GM23248 (cell line): Measurements from ENCODE around the gene DNAH5. TPM values are rescaled to one million over a fixed set of nuclear protein-coding genes. Genes with fewer than 3 reads are reported as not detected.

Experiments
- DNase-seq: peaks from one replicate; pipeline ENCODE4 v3.0.0-alpha.2; 2015
- H2AFZ ChIP-seq: fragments of 200-600 bp; sonication (generic); 2 replicates; pipeline ENCODE4 v1.6.1; 2016; ENCODE audit warnings: antibody characterized with exemption
- H3F3A ChIP-seq: fragments of 200-600 bp; sonication (generic); 2 replicates; pipeline ENCODE4 v1.6.1; 2016; ENCODE audit warnings: mild to moderate bottlenecking, antibody characterized with exemption, mixed run types; ENCODE audit not compliant: insufficient read depth
- H3K27ac ChIP-seq: fragments of 200-600 bp; sonication (generic); 2 replicates; pipeline ENCODE4 v1.5.1; 2016; ENCODE audit warnings: mild to moderate bottlenecking
- H3K27me3 ChIP-seq: fragments of 200-600 bp; sonication (generic); replicated peaks from 2 replicates; pipeline ENCODE4 v1.6.1; 2016; ENCODE audit warnings: mild to moderate bottlenecking; ENCODE audit not compliant: insufficient read depth
- H3K36me3 ChIP-seq: fragments of 200-600 bp; sonication (generic); 2 replicates; pipeline ENCODE4 v1.6.1; 2016; ENCODE audit warnings: low read depth, mild to moderate bottlenecking
- H3K4me1 ChIP-seq: fragments of 200-600 bp; sonication (generic); 2 replicates; pipeline ENCODE4 v1.6.1; 2016; ENCODE audit warnings: mild to moderate bottlenecking; ENCODE audit not compliant: insufficient read depth
- H3K4me2 ChIP-seq: fragments of 200-600 bp; sonication (generic); one replicate; pipeline ENCODE4 v1.6.1; 2016; ENCODE audit warnings: mild to moderate bottlenecking; ENCODE audit not compliant: unreplicated experiment
- H3K4me3 ChIP-seq: fragments of 200-600 bp; sonication (generic); 2 replicates; pipeline ENCODE4 v1.5.1; 2016; ENCODE audit warnings: mild to moderate bottlenecking
- H3K79me2 ChIP-seq: fragments of 200-600 bp; sonication (generic); 2 replicates; pipeline ENCODE4 v1.6.1; 2016; ENCODE audit warnings: mild to moderate bottlenecking; ENCODE audit not compliant: insufficient read depth
- H3K9ac ChIP-seq: fragments of 200-600 bp; sonication (generic); 2 replicates; pipeline ENCODE4 v1.6.1; 2016; ENCODE audit warnings: mild to moderate bottlenecking
- H3K9me2 ChIP-seq: fragments of 200-600 bp; sonication (generic); 2 replicates; pipeline ENCODE4 v1.6.1; 2016; ENCODE audit warnings: mixed run types, mild to moderate bottlenecking, moderate library complexity; ENCODE audit not compliant: insufficient read depth
- H3K9me3 ChIP-seq: fragments of 200-600 bp; sonication (generic); one replicate; pipeline ENCODE4 v1.6.1; 2017; ENCODE audit warnings: low read depth
- H4K20me1 ChIP-seq: fragments of 200-600 bp; sonication (generic); 2 replicates; pipeline ENCODE4 v1.6.0; 2016; ENCODE audit not compliant: insufficient read depth
- EZH2 ChIP-seq: fragments of 200-600 bp; sonication (generic); IDR thresholded peaks from 2 replicates; pipeline ENCODE4 v1.6.1; 2018; ENCODE audit warnings: antibody characterized with exemption, mild to moderate bottlenecking; ENCODE audit not compliant: insufficient read depth, poor library complexity, severe bottlenecking
- EZH2phosphoT487 ChIP-seq: fragments of 200-600 bp; sonication (generic); IDR thresholded peaks from 2 replicates; pipeline ENCODE4 v1.6.1; 2018; ENCODE audit warnings: antibody characterized with exemption, moderate library complexity, mild to moderate bottlenecking, low read depth; ENCODE audit not compliant: insufficient read depth
- WGBS, 2 experiments: methylation state at CpG; one replicate each; pipeline ENCODE4 v1.1.6; 2015 to 2017; ENCODE audit warnings: low lambda C conversion rate in 2 of 2, low coverage in 1 of 2; ENCODE audit errors: missing lambda C conversion rate in 2 of 2; 5-methylcytosine and 5-hydroxymethylcytosine counted together
- in situ Hi-C: fragments of 300-500 bp; cut with MboI; formaldehyde crosslinking; loops from 2 replicates; pipeline ENCODE4 v1.15.0; 2020
- polyA plus RNA-seq: library from polyadenylated mRNA; unstranded; fragments of >200 nt; fragmentation: Nextera tagmentation; extraction: Ambion mirVana; gene quantifications from 2 replicates; pipeline ENCODE4 v1.2.1, GENCODE V29; 2016
- total RNA-seq: library from RNA; depleted of rRNA; stranded (reverse); fragments of >200 nt; shearing (Covaris generic); gene quantifications from 2 replicates; pipeline ENCODE4 v1.2.3, GENCODE V29; 2014

Gene DNAH5
- total and polyA plus RNA-seq, 2 experiments from 2014 or later, result 1.4 to 1.5 TPM

GRCh38 chr5:13673511-13673910, 271.0 kb downstream of the DNAH5 start:
- no peaks in the 10 kb centered on the region for H3K4me1 ChIP-seq
- no peak overlapping the region for H3K4me3 ChIP-seq
- no peak overlapping the region for H3K9ac ChIP-seq
- no peaks in the 10 kb centered on the region for H3K9me3 ChIP-seq
- H2AFZ ChIP-seq, result no peak overlapping the region
- no peaks in the 10 kb centered on the region for H3K79me2 ChIP-seq
- H3K36me3 ChIP-seq, result no peaks in the 10 kb centered on the region
- no peak for DNase-seq
- no peak for TF ChIP-seq EZH2
- no peak for TF ChIP-seq EZH2phosphoT487
- H4K20me1 ChIP-seq, result no peaks in the 10 kb centered on the region
- WGBS, 2 experiments, result 40 to 49% methylated on average over 3 of the region's 3 CpGs
- H3K27ac ChIP-seq, result no peak overlapping the region
- in situ Hi-C loops, result no loop called here
- H3K4me2 ChIP-seq, result no peak overlapping the region
- H3F3A ChIP-seq, result no peaks in the 10 kb centered on the region
- no peaks in the 10 kb centered on the region; the same call in 1 of the 2 replicates for H3K27me3 ChIP-seq
- no peaks in the 10 kb centered on the region for H3K9me2 ChIP-seq

- TF ChIP-seq EZH2 (no peak), EZH2phosphoT487 (no peak)
- Histone ChIP-seq H3K4me1 (peaks cover 24% of the 10 kb centered on the region), H3K27me3 (no peaks in the 10 kb centered on the region), H4K20me1 (no peaks in the 10 kb centered on the region), H3K79me2 (no peaks in the 10 kb centered on the region), H3K36me3 (no peaks in the 10 kb centered on the region), H3F3A (peaks cover 22% of the 10 kb centered on the region; the same call in 1 of the 2 replicates), H3K9me3 (no peaks in the 10 kb centered on the region), H3K27ac (peak overlapping the region; percentile 49), H2AFZ (peak overlapping the region; percentile 52), H3K9ac (no peak overlapping the region), H3K4me3 (no peak overlapping the region), H3K4me2 (peak overlapping the region; percentile 40), H3K9me2 (no peaks in the 10 kb centered on the region)
- DNase-seq, result peak; percentile 91
- 15 to 28% methylated on average over 3 of the region's 3 CpGs for WGBS, 2 experiments
- in situ Hi-C loops, result no loop called here
Observed at GRCh38 chr5:13664377-13664776, 280.1 kb downstream of the DNAH5 start.

GRCh38 chr5:13662626-13663025, 281.9 kb downstream of the DNAH5 start:
- H3K9me2 ChIP-seq, result no peaks in the 10 kb centered on the region
- no peaks in the 10 kb centered on the region for H3K79me2 ChIP-seq
- H3F3A ChIP-seq, result peaks cover 22% of the 10 kb centered on the region; the same call in 1 of the 2 replicates
- no peaks in the 10 kb centered on the region for H3K27me3 ChIP-seq
- no peak for TF ChIP-seq EZH2phosphoT487
- no peaks in the 10 kb centered on the region for H3K9me3 ChIP-seq
- no peak overlapping the region for H3K4me2 ChIP-seq
- peaks cover 24% of the 10 kb centered on the region for H3K4me1 ChIP-seq
- in situ Hi-C loops, result no loop called here
- no peak overlapping the region for H2AFZ ChIP-seq
- no peak overlapping the region for H3K4me3 ChIP-seq
- no peak overlapping the region for H3K9ac ChIP-seq
- H3K27ac ChIP-seq, result no peak overlapping the region
- H4K20me1 ChIP-seq, result no peaks in the 10 kb centered on the region
- H3K36me3 ChIP-seq, result no peaks in the 10 kb centered on the region
- peak; percentile 29 for DNase-seq

- Histone ChIP-seq H3K9ac (no peak overlapping the region), H3K9me2 (no peaks in the 10 kb centered on the region), H3K79me2 (no peaks in the 10 kb centered on the region), H3K27me3 (no peaks in the 10 kb centered on the region), H3K4me2 (no peak overlapping the region), H4K20me1 (no peaks in the 10 kb centered on the region), H2AFZ (no peak overlapping the region), H3F3A (peaks cover 22% of the 10 kb centered on the region; the same call in 1 of the 2 replicates), H3K36me3 (no peaks in the 10 kb centered on the region), H3K27ac (no peak overlapping the region), H3K4me1 (peaks cover 24% of the 10 kb centered on the region), H3K4me3 (no peak overlapping the region), H3K9me3 (no peaks in the 10 kb centered on the region)
- TF ChIP-seq EZH2phosphoT487, result no peak
- TF ChIP-seq EZH2, result no peak
- WGBS, 2 experiments, result 39 to 58% methylated on average over 1 of the region's 1 CpG
- in situ Hi-C loops, result no loop called here
- no peak for DNase-seq
Observed at GRCh38 chr5:13661272-13661671, 283.2 kb downstream of the DNAH5 start.

- H3K9me3 ChIP-seq, result no peaks in the 10 kb centered on the region
- H3K27ac ChIP-seq, result no peak overlapping the region
- no peak overlapping the region for H3K4me3 ChIP-seq
- in situ Hi-C loops, result no loop called here
- no peaks in the 10 kb centered on the region for H3K79me2 ChIP-seq
- TF ChIP-seq EZH2phosphoT487 (0 out of 2 replicates have a peak, but pooled peaks have one; percentile 16), EZH2 (no peak)
- H3K9me2 ChIP-seq, result no peaks in the 10 kb centered on the region
- 32 to 38% methylated on average over 3 of the region's 3 CpGs for WGBS, 2 experiments
- peaks cover 24% of the 10 kb centered on the region for H3K4me1 ChIP-seq
- peak; percentile 15 for DNase-seq
- H3K9ac ChIP-seq, result no peak overlapping the region
- H2AFZ ChIP-seq, result no peak overlapping the region
- H4K20me1 ChIP-seq, result no peaks in the 10 kb centered on the region
- peaks cover 21% of the 10 kb centered on the region; the same call in 1 of the 2 replicates for H3F3A ChIP-seq
- H3K27me3 ChIP-seq, result no peaks in the 10 kb centered on the region
- no peak overlapping the region for H3K4me2 ChIP-seq
- H3K36me3 ChIP-seq, result no peaks in the 10 kb centered on the region
Observed at GRCh38 chr5:13660072-13660471, 284.4 kb downstream of the DNAH5 start.
